ENCODE results near the gene FLT3LG. TPM values are rescaled to one million over a fixed set of nuclear protein-coding genes. Genes with fewer than 3 reads are reported as not detected.
"Not testable (repeated sequence)": the region's sequence is repeated elsewhere in the genome, so short reads cannot be mapped to it uniquely, and the experiment has no call there.

The FLT3LG gene
- total RNA-seq, 1 donor from 2014 or later = 1.4 TPM

- H3K9me3 Mint-ChIP-seq (ENCODE audit: unreplicated experiment) = no peaks in the 10 kb centered on the region
- TF ChIP-seq CTCF (IDR thresholded peaks at IDR 0.05; ENCODE audit: unreplicated experiment) = no peak
- peaks cover 5% of the 10 kb centered on the region for H3K4me1 Mint-ChIP-seq (ENCODE audit: unreplicated experiment)
- no peak overlapping the region for H3K27ac Mint-ChIP-seq (ENCODE audit: unreplicated experiment)
- H3K36me3 Mint-ChIP-seq (ENCODE audit: low read depth, unreplicated experiment) = peaks cover 6% of the 10 kb centered on the region
- DNase-seq (ENCODE audit: low spot score) = no peak
- H3K27me3 Mint-ChIP-seq (ENCODE audit: unreplicated experiment) = peaks cover 5% of the 10 kb centered on the region
- H3K4me3 Mint-ChIP-seq (ENCODE audit: unreplicated experiment) = peak overlapping the region; percentile 11
Observed at GRCh38 chr19:49468746-49469447, 5.1 kb upstream of the FLT3LG start.

GRCh38 chr19:49469828-49470614 lies 4.0 kb upstream of the FLT3LG start:
- DNase-seq (ENCODE audit: low spot score) = no peak
- Mint-ChIP-seq H3K36me3 (ENCODE audit: low read depth, unreplicated experiment) (no peaks in the 10 kb centered on the region), H3K9me3 (ENCODE audit: unreplicated experiment) (no peaks in the 10 kb centered on the region), H3K27me3 (ENCODE audit: unreplicated experiment) (peaks cover 4% of the 10 kb centered on the region), H3K4me1 (ENCODE audit: unreplicated experiment) (peaks cover 5% of the 10 kb centered on the region), H3K27ac (ENCODE audit: unreplicated experiment) (no peak overlapping the region), H3K4me3 (ENCODE audit: unreplicated experiment) (no peak overlapping the region)
- no peak for TF ChIP-seq CTCF (IDR thresholded peaks at IDR 0.05; ENCODE audit: unreplicated experiment)

GRCh38 chr19:49470615-49470978 lies 3.4 kb upstream of the FLT3LG start:
- no peak overlapping the region for H3K27ac Mint-ChIP-seq (ENCODE audit: unreplicated experiment)
- peaks cover 4% of the 10 kb centered on the region for H3K27me3 Mint-ChIP-seq (ENCODE audit: unreplicated experiment)
- H3K9me3 Mint-ChIP-seq (ENCODE audit: unreplicated experiment) = no peaks in the 10 kb centered on the region
- no peaks in the 10 kb centered on the region for H3K36me3 Mint-ChIP-seq (ENCODE audit: low read depth, unreplicated experiment)
- no peak overlapping the region for H3K4me3 Mint-ChIP-seq (ENCODE audit: unreplicated experiment)
- TF ChIP-seq CTCF (IDR thresholded peaks at IDR 0.05; ENCODE audit: unreplicated experiment) = no peak
- peaks cover 5% of the 10 kb centered on the region for H3K4me1 Mint-ChIP-seq (ENCODE audit: unreplicated experiment)
- DNase-seq (ENCODE audit: low spot score) = no peak

- Mint-ChIP-seq H3K36me3 (ENCODE audit: low read depth, unreplicated experiment) (no peaks in the 10 kb centered on the region), H3K4me3 (ENCODE audit: unreplicated experiment) (no peak overlapping the region), H3K4me1 (ENCODE audit: unreplicated experiment) (peaks cover 5% of the 10 kb centered on the region), H3K9me3 (ENCODE audit: unreplicated experiment) (no peaks in the 10 kb centered on the region), H3K27me3 (ENCODE audit: unreplicated experiment) (peaks cover 2% of the 10 kb centered on the region), H3K27ac (ENCODE audit: unreplicated experiment) (peak overlapping the region; percentile 26)
- TF ChIP-seq CTCF (IDR thresholded peaks at IDR 0.05; ENCODE audit: unreplicated experiment) = no peak
- no peak for DNase-seq (ENCODE audit: low spot score)
Observed at GRCh38 chr19:49472936-49473335, 1.1 kb upstream of the FLT3LG start.

- not testable (repeated sequence) for H3K9me3 Mint-ChIP-seq (ENCODE audit: unreplicated experiment); H3K36me3 Mint-ChIP-seq (ENCODE audit: low read depth, unreplicated experiment); H3K27me3 Mint-ChIP-seq (ENCODE audit: unreplicated experiment); H3K4me3 Mint-ChIP-seq (ENCODE audit: unreplicated experiment); DNase-seq (ENCODE audit: low spot score); H3K4me1 Mint-ChIP-seq (ENCODE audit: unreplicated experiment)
- peak overlapping the region; percentile 26 for H3K27ac Mint-ChIP-seq (ENCODE audit: unreplicated experiment)
Observed at GRCh38 chr19:49473501-49473867, 531 bp upstream of the FLT3LG start.

Measured in endothelial cell (in vitro differentiated cells).